HG03432 (cell line): Measurements from ENCODE around the gene UBE2Z.
"Not testable (repeated sequence)": the region's sequence is repeated elsewhere in the genome, so short reads cannot be mapped to it uniquely, and the experiment has no call there.

Experiments
- ATAC-seq: cut with Tn5 transposase; IDR thresholded peaks from one replicate; pipeline ENCODE4 v1.9.1; 2021; ENCODE audit warnings: mild to moderate bottlenecking, moderate library complexity; ENCODE audit not compliant: unreplicated experiment

The UBE2Z gene

GRCh38 chr17:48903401-48903800, 4.8 kb upstream of the UBE2Z start:
- ATAC-seq, result no peak

- ATAC-seq, result no peak
Measured at GRCh38 chr17:48904428-48904827, 3.8 kb upstream of the UBE2Z start.

- no peak for ATAC-seq
Measured at GRCh38 chr17:48905987-48906515, 2.2 kb upstream of the UBE2Z start.

GRCh38 chr17:48907713-48908046, 527 bp upstream of the UBE2Z start:
- no peak for ATAC-seq

DNA sequence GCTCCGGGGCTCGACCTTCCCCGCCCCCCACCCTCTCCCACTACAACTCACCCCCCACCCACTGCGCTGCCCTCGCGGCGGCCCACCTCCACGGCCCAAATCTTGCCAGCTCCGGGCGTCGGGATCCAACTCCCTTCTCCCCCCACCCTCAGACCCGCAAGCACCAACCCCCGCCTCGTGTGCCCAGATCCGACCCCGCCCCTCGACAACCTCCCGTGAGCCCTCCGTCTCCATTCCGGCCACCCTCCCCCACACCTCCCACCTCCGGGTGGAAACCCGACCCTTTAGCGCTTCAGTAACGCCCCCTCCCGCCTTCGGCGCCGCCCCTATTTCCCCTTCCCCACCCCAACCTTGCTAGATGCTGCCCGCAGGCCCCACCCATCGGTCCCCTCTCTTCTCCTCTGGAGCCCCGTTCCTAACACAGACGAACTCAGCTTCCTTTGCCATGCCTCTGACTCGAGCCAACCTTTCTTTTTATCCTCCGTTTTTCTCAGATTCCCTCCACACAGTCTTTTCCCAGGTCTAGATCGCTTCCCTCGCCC, 717 bp downstream of the UBE2Z start:
- ATAC-seq, result peak; percentile 35

DNA sequence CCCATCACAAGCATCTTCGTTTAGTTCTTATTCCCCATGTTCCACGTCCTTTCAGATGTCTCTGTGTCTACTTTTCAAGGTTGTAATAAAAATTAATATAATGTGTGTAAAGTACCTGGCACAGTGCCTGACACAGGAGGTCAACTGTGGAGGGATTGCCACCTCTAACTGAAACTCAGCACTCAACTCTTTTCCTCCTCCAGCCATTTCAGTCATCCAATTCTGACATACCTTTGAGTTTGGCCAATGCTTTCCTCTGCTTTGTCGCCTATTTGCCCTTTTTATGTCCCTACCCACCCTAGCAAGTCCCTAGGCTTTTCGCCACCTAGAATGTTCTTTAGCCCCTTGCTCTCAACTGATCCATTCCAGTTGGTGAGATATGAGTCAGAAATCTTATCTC, 1.6 kb downstream of the UBE2Z start:
- no peak for ATAC-seq

GRCh38 chr17:48910370-48910769, 2.2 kb downstream of the UBE2Z start:
- no peak for ATAC-seq

DNA sequence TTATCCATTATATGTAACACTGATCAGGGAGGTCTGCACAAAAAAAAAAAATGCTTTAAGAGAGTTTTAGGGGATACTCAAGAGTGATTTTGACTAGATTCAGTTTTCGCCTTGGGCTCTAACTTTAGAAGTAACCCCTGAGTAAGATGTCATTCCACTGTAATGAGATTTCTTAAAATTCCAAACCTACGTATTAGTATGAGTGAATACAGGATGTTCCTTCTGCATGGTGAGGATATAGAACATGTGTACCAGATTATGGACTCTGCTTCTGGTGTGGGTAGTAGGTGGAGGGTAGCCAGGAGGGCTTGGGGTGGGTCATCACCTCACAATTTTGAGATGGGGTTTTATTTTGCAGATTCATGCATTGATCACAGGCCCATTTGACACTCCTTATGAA, 4.3 kb downstream of the UBE2Z start:
- ATAC-seq, result no peak

GRCh38 chr17:48915459-48916282, 7.5 kb downstream of the UBE2Z start:
- ATAC-seq, result peak; percentile 84

GRCh38 chr17:48925251-48925990, 17.2 kb downstream of the UBE2Z start:
- ATAC-seq, result no peak

- ATAC-seq, result no peak
Measured at GRCh38 chr17:48925991-48926342, 17.8 kb downstream of the UBE2Z start.

GRCh38 chr17:48927978-48928745, 20.0 kb downstream of the UBE2Z start:
- no peak for ATAC-seq

- ATAC-seq, result no peak
Measured at GRCh38 chr17:48928876-48929811, 20.9 kb downstream of the UBE2Z start.

- ATAC-seq, result no peak
Measured at GRCh38 chr17:48929812-48930165, 21.6 kb downstream of the UBE2Z start.

DNA sequence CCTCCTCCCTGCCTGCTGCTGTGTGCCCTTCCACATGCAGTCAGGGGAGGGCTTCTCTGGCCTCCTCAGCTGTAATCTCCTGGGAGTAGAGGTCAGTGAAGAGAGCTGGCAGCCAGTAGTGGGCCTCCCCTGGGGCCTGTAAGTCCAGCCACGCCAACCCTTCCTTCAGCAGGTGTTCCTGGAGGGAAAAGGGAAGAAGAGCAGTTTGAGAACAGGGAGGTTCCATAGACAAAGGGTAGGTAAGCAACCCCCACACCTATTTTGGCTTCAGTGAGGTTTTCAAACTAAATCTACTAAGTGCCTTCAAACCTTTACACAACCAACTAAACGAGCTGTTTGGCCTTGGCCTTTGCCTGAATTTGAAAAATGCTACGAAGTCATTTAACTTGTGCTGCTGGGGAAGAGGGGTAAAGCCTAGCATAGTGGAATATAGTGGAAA, 22.2 kb downstream of the UBE2Z start:
- ATAC-seq, result no peak

GRCh38 chr17:48933035-48933434, 24.8 kb downstream of the UBE2Z start:
- no peak for ATAC-seq

DNA sequence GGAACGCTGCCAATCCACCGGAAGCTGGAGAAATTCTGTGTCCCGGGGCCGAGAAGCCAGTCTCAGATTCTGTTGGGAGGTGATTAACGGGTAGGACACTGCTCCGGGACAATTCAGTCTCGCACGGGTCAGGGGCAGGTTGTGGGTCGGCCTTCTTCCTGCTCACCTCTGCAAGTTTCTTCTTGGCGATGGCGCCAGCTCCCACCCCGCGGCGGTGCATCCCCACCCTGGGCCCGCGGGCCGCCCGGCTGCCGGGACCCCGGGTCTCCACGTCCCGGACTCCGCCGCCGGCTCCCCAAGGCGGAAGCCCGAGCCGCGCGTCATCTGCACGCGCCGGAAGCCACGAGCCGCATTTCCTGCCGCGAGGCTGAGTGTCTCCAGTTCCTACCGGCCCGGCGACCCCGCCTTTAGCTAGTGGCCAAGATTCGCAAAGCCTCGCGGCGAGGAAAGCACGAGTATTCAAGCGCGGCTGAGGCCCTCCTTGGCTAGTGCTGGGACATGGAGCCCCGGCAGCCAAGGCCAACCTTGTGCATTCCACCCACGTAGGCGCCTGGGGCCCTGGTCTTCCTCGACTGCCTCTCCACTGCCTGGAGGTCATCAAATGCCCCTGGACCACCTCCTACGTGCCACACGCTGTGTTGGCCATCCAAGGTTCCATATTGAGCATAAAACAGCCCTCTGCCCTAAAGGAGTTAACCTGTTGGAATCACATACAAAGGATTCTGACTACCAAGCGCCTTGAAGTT, 36.5 kb downstream of the UBE2Z start, which contains the start of gene SNF8:
Gene SNF8, minus strand, starts transcription at position 328 of the 746 bp plus-strand sequence. Its CDS starts 108 bp downstream, at position 220.
- peak; percentile 95 for ATAC-seq

DNA sequence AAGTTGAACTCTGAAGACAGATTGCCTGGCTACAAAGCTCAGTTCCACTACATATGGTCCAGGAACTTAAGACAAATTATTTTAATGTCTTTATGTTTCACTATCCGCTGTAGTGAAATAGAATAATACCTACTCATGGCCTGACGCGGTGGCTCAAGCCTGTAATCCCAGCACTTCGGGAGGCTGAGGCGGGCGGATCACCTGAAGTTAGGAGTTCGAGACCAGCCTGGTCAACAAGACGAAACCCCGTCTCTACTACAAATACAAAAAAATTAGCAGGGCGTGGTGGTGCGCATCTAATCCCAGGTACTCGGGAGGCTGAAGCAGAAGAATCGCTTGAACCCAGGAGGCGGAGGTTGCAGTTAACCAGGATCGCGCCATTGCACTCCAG, 37.0 kb downstream of the UBE2Z start:
- ATAC-seq, result not testable (repeated sequence)

- ATAC-seq, result no peak
Measured at GRCh38 chr17:48951572-48951971, 43.4 kb downstream of the UBE2Z start.
